Vagina (tissue), 2 donors: ENCODE measurements around the gene PJA2. TPM values are rescaled to one million over a fixed set of nuclear protein-coding genes. Genes with fewer than 3 reads are reported as not detected.

Experiments
- DNase-seq, 2 donors: peaks; one replicate each; pipeline ENCODE4 v3.0.0-alpha.2; 2017; ENCODE audit errors: extremely low spot score in 2 of 2
- H3K27ac ChIP-seq: fragments of 200-600 bp; sonication (generic); one replicate; pipeline ENCODE4 v1.5.1; 2019
- H3K27me3 ChIP-seq: fragments of 200-600 bp; sonication (generic); one replicate; pipeline ENCODE4 v1.5.1; 2019
- H3K36me3 ChIP-seq, 2 donors: fragments of 200-600 bp; sonication (generic); one replicate each; pipeline ENCODE4 v1.5.1; 2017 to 2019
- H3K4me1 ChIP-seq: fragments of 200-600 bp; sonication (generic); one replicate; pipeline ENCODE4 v1.5.1; 2019
- H3K4me3 ChIP-seq, 2 donors: fragments of 200-600 bp; sonication (generic); 1 replicate in 1 of 2; 2 replicates in 1 of 2; pipeline ENCODE4 v1.5.1; 2016 to 2019
- H3K9me3 ChIP-seq: fragments of 200-600 bp; sonication (generic); one replicate; pipeline ENCODE4 v1.5.1; 2019
- POLR2A ChIP-seq, 2 donors: fragments of 450-650 bp; IDR thresholded peaks; one replicate each; pipeline ENCODE4 v1.6.1; 2017; ENCODE audit warnings: antibody characterized with exemption in 2 of 2, mild to moderate bottlenecking in 2 of 2, moderate library complexity in 2 of 2
- POLR2AphosphoS5 ChIP-seq, 2 donors: sonication (generic); formaldehyde crosslinking; IDR thresholded peaks; one replicate each; pipeline ENCODE4 v1.9.0; 2017; ENCODE audit warnings: antibody characterized with exemption in 2 of 2, mild to moderate bottlenecking in 2 of 2, low read depth in 1 of 2; ENCODE audit not compliant: insufficient read depth in 1 of 2
- intact Hi-C: fragments of 100-400 bp; cut with DNase I; formaldehyde crosslinking; loops from one replicate; pipeline ENCODE4 v1.15.1; 2023
- total RNA-seq: library from RNA; depleted of rRNA; stranded (reverse); fragments of >200 nt; gene quantifications from one replicate; pipeline ENCODE4 v1.2.3, GENCODE V29; 2016
- TF ChIP-seq, protein P1 (sequence below), 3 experiments: fragments of 450-650 bp in 2 of 3; fragments of 200-600 bp in 1 of 3; sonication (generic) in 1 of 3; IDR thresholded peaks; one replicate each; pipeline ENCODE4 v1.5.1; 2017 to 2019; ENCODE audit warnings: antibody characterized with exemption in 3 of 3, mild to moderate bottlenecking in 2 of 3, moderate library complexity in 2 of 3

PJA2 gene
- total RNA-seq, 1 donor from 2014 or later = 76.1 TPM

DNA sequence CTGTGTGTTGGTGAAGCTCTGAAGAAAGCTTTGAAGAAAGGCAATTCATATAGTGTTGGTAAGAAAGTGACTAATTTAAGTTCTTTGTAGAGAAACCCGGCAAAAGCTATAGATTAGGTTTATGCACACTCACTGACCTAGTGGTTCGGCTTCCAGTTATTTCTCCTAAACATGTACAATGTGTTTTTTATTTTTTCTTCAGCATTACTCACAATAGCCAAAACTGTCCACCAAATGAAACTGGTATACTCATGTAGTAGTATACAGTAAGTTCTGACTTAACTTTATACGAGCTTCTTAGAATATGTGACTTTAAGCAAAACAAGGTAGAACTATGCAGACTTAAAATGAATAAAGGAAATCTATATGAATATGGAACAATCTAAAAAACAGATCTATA lies 44.8 kb downstream of the PJA2 start:
- Histone ChIP-seq H3K27me3 (no peaks in the 10 kb centered on the region), H3K4me3 (no peak overlapping the region), H3K36me3 (peaks cover 0 to 54% of the 10 kb centered on the region in 2 donors), H3K27ac (no peak overlapping the region), H3K9me3 (peaks cover 5% of the 10 kb centered on the region), H3K4me1 (peaks cover 12% of the 10 kb centered on the region)
- no peak for TF ChIP-seq POLR2A (IDR thresholded peaks at IDR 0.05)
- no peak for TF ChIP-seq POLR2AphosphoS5 (IDR thresholded peaks at IDR 0.05; ENCODE audit: insufficient read depth in 1 of 2, low read depth in 1 of 2)
- TF ChIP-seq, protein P1, sequence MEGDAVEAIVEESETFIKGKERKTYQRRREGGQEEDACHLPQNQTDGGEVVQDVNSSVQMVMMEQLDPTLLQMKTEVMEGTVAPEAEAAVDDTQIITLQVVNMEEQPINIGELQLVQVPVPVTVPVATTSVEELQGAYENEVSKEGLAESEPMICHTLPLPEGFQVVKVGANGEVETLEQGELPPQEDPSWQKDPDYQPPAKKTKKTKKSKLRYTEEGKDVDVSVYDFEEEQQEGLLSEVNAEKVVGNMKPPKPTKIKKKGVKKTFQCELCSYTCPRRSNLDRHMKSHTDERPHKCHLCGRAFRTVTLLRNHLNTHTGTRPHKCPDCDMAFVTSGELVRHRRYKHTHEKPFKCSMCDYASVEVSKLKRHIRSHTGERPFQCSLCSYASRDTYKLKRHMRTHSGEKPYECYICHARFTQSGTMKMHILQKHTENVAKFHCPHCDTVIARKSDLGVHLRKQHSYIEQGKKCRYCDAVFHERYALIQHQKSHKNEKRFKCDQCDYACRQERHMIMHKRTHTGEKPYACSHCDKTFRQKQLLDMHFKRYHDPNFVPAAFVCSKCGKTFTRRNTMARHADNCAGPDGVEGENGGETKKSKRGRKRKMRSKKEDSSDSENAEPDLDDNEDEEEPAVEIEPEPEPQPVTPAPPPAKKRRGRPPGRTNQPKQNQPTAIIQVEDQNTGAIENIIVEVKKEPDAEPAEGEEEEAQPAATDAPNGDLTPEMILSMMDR (IDR thresholded peaks at IDR 0.05) = no peak
- DNase-seq = no peak
- intact Hi-C loops = no loop called here

DNA sequence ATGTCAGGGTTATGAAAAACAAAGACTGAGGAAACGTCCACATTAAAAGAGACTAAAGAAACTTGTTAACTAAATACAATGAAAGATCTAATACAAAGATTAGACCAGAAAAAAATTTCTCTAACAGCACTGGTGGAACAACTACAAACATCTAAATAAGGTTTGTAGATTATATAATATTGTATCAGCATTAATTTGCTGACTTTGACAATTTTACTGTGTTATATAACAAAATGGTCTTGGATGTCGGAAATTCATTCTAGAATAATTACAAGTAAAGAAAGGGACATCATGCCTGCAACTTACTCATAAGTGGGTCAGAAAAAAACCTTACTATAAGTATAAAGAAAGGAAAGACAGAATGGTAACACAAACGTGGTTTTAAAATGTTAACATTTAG lies 50.1 kb downstream of the PJA2 start:
- Histone ChIP-seq H3K36me3 (peaks cover 0 to 36% of the 10 kb centered on the region in 2 donors), H3K9me3 (no peaks in the 10 kb centered on the region), H3K4me1 (peaks cover 18% of the 10 kb centered on the region), H3K4me3 (no peak overlapping the region), H3K27me3 (no peaks in the 10 kb centered on the region), H3K27ac (no peak overlapping the region)
- DNase-seq = no peak
- intact Hi-C loops = no loop called here
- TF ChIP-seq POLR2AphosphoS5 (IDR thresholded peaks at IDR 0.05; ENCODE audit: insufficient read depth in 1 of 2, low read depth in 1 of 2) (no peak), POLR2A (IDR thresholded peaks at IDR 0.05) (no peak)
- TF ChIP-seq, protein P1 (IDR thresholded peaks at IDR 0.05) = no peak

- H3K27me3 ChIP-seq = no peaks in the 10 kb centered on the region
- peaks cover 0 to 34% of the 10 kb centered on the region in 2 donors for H3K36me3 ChIP-seq
- no peak overlapping the region for H3K27ac ChIP-seq
- no peak for DNase-seq
- peaks cover 13% of the 10 kb centered on the region for H3K4me1 ChIP-seq
- intact Hi-C loops = no loop called here
- H3K4me3 ChIP-seq = no peak overlapping the region
- no peaks in the 10 kb centered on the region for H3K9me3 ChIP-seq
- TF ChIP-seq, protein P1 (IDR thresholded peaks at IDR 0.05) = no peak
- TF ChIP-seq POLR2A (IDR thresholded peaks at IDR 0.05) = no peak
- no peak for TF ChIP-seq POLR2AphosphoS5 (IDR thresholded peaks at IDR 0.05; ENCODE audit: insufficient read depth in 1 of 2, low read depth in 1 of 2)
Measured at GRCh38 chr5:109357807-109358206, 52.0 kb downstream of the PJA2 start.

GRCh38 chr5:109354761-109355160 lies 55.0 kb downstream of the PJA2 start:
- Histone ChIP-seq H3K27me3 (no peaks in the 10 kb centered on the region), H3K9me3 (no peaks in the 10 kb centered on the region), H3K4me3 (no peak overlapping the region), H3K4me1 (peaks cover 13% of the 10 kb centered on the region), H3K27ac (no peak overlapping the region), H3K36me3 (peaks cover 0 to 13% of the 10 kb centered on the region in 2 donors)
- TF ChIP-seq POLR2A (IDR thresholded peaks at IDR 0.05) (no peak), POLR2AphosphoS5 (IDR thresholded peaks at IDR 0.05; ENCODE audit: insufficient read depth in 1 of 2, low read depth in 1 of 2) (no peak)
- TF ChIP-seq, protein P1 (IDR thresholded peaks at IDR 0.05) = no peak
- DNase-seq = no peak
- intact Hi-C loops = no loop called here

DNA sequence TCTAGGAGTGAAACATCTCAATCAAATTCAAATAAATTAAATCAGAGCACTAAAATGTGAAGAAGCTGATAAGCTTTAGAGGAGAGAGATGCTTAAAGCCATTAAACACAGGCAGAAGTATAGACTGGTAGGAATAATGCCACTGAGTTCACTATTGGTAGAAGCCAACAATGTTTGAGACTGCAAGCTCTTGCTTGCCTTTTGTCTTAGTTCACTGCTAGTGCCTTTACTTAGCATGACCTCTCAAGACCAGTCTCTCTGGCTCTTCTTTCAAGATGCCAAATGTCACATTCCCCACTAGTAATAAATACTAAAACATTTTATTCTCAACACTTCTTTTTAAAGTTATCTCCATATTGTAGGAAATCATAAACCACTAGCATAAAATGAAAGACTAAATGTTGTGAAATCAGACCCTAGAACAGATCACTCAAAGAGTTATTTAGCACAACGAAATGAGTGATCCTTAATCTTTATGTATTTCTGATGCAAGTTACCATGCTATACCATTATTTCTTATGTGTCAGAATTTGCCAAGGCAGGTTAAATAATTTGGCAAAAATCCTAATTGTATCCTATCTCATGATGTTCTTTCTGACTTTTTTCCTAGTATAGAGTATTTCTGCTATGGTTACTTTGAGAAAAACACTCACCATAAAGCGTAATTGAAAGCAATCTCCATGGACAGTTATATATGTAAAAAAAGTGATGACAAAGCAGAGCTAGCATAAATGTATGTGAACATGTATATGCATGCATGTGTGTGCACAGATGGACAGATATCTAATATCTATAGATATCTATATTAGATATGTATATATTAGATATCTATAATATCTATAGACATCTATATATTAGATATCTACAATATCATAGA lies 57.5 kb downstream of the PJA2 start:
- Histone ChIP-seq H3K4me1 (peaks cover 17% of the 10 kb centered on the region), H3K9me3 (no peaks in the 10 kb centered on the region), H3K36me3 (peaks cover 0 to 4% of the 10 kb centered on the region in 2 donors), H3K27ac (no peak overlapping the region), H3K4me3 (no peak overlapping the region), H3K27me3 (no peaks in the 10 kb centered on the region)
- no peak for DNase-seq
- intact Hi-C loops = no loop called here
- TF ChIP-seq POLR2A (IDR thresholded peaks at IDR 0.05) (no peak), POLR2AphosphoS5 (IDR thresholded peaks at IDR 0.05; ENCODE audit: insufficient read depth in 1 of 2, low read depth in 1 of 2) (no peak)
- TF ChIP-seq, protein P1 (IDR thresholded peaks at IDR 0.05) = no peak
